GM18511 (cell line): Measurements from ENCODE around the gene GMCL1.

ENCODE experiments used
- ATAC-seq: cut with Tn5 transposase; IDR thresholded peaks from one replicate; pipeline ENCODE4 v1.9.1; 2021; ENCODE audit warnings: mild to moderate bottlenecking, moderate library complexity; ENCODE audit not compliant: unreplicated experiment

The GMCL1 gene, protein sequence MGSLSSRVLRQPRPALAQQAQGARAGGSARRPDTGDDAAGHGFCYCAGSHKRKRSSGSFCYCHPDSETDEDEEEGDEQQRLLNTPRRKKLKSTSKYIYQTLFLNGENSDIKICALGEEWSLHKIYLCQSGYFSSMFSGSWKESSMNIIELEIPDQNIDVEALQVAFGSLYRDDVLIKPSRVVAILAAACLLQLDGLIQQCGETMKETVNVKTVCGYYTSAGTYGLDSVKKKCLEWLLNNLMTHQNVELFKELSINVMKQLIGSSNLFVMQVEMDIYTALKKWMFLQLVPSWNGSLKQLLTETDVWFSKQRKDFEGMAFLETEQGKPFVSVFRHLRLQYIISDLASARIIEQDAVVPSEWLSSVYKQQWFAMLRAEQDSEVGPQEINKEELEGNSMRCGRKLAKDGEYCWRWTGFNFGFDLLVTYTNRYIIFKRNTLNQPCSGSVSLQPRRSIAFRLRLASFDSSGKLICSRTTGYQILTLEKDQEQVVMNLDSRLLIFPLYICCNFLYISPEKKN

DNA sequence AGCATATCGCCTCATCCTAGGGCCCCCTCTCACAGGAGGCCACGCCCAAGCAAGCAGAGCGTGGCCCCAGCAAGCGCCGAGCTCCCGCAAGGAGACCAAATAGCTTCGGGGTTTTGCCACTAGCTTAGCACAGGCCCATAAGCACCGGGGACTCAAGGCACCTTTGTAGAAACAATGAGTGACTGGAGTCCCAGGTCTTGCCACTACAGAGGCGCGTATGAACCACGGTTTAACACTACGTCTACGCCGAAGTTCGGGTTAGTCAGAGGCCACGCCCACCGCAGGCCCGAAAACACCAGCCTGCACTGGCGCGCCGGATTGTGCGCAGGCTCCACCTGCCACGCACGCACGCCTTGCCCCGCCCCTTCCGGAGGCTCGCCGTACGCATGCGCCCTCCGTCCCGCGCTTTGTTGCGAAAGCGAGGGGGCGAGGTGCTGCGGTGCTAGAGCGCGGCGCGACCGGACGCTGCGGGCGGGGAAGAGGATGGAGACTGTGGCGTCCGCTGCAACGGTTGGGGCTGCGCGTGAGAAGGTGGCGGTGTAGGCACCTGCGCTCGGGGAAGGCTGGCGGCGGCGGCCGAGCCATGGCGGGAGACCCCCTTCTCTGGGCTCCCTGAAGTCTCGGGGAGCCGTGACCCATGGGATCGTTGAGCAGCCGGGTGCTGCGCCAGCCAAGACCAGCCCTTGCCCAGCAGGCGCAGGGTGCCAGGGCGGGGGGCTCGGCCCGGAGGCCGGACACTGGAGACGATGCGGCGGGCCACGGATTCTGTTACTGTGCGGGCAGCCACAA, at the start of gene GMCL1:
Gene GMCL1 (plus strand): TSS at position 405 of the 789 bp plus-strand sequence. CDS start 233 bp downstream, at position 638.
- ATAC-seq, result peak; percentile 91

DNA sequence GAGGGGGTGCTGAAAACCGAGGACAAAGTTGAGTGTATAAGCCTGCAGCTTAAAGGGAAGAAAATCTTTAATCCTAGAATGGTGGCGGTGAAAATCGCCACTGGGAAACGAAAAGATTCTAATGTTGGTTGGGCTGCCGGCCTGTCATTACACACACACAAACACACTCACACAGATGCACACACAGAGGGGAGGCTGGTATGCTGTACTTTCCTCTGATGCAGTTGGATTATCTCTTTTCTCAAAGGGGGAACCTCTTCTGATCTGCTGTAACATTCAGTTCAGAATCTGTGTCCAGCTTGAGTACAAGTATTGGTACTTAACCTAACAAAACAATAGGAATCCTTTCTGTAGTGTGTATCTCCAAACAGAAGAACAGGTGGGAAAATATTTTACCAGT, 48.5 kb upstream of the GMCL1 start:
- peak; percentile 31 for ATAC-seq

DNA sequence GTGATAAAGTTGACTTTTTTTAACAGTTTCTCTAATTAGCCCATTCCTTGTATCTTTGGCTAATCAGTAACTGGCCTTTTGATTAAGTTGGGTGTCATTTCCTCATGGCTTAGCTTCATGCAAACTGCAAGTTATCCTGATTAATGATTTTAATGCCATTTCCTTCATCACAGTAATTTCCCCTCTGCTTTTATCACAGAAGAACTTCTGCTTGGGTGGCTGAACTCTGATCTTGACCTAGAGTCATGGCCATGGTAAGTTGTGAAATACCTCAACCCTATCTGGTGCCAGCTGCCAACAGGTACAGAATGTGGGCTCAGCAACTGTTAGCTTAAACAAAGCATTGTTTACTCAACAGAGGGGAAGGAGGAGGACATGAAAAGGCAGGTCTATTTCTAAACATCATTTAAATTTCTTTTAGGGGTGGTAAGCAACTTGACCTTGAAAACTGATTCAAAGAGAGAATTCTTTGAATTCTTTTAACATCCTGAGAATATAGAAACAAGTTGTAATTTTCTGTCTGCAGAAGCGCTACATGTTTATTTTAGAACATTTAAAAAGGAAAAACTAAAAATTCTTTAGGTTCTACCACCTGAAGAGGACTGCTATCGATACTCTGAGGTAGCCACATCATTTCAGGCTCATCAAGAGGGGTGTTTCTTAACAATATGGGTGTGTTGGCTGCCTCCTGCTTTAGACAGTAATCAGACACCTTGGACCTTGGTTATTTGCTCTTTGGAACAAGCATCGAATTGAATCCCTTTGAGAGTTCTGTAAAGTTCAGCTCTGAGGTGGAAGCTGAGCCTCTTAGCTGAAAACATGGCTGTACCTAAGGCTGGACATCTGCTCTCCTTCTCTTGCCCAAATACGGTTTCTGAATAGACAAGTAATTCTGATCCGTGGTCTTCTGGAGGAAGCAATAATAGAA, 47.9 kb upstream of the GMCL1 start:
- ATAC-seq, result peak; percentile 65

DNA sequence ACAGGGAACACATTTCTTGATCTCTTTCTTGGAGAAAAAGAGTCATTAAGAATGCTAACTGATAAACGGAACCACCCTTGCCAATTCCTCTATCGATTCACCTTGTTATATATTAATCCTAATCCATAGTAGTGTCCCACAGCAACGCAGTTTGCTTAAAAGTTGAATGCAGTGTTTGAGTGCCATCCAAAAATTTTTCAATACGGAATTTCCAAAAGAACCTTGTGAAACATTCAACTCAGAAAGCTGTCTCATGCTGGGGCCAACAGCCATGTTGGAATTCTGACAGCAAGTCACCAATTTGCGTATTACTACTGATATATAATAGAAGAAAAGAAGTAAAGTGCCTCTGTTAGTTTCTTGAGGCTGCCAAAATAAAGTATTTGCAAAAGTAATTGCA, 45.2 kb upstream of the GMCL1 start:
- ATAC-seq, result no peak

DNA sequence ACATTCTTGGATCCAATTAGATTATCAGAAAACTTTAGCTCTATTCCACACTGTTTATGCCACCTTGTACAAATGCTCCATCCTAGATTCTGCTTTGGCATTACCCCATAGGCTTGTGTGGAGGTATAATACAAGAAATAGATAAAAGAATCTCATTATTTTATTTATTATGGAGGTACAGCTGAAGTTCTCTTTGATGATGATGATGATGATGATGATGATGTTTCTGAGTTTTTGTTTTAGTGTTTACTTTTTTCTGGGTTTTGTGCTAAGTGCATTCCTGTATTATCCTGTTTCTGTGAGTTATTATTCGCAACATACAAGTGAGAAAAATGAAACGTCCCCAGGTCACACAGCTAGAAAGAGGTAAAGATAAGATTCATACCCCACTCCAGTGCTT, 44.1 kb upstream of the GMCL1 start:
- no peak for ATAC-seq

DNA sequence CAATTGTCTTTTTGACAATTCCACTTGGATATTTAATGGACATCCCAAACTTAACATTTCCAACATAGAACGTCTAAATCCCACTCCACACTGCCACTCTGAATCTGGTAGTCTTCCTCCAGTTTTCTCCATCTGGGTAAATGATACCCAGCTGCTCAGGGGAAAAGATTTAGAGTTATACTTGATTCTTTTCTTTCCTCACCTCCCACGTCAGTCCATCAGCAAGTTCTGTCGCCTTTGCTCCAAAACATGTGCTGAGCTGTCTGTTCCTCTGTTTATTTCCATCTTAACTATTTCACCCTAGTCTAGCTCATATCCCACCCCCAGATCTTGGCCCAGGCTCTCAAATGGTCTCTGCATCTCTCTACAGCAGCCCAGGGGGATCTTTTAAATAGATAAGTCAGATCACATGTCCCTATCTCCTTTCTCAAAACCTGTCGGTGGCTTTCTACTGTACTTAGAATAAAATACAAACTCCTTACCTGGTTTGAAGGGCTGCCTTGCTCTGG, 43.4 kb upstream of the GMCL1 start:
- ATAC-seq, result no peak

DNA sequence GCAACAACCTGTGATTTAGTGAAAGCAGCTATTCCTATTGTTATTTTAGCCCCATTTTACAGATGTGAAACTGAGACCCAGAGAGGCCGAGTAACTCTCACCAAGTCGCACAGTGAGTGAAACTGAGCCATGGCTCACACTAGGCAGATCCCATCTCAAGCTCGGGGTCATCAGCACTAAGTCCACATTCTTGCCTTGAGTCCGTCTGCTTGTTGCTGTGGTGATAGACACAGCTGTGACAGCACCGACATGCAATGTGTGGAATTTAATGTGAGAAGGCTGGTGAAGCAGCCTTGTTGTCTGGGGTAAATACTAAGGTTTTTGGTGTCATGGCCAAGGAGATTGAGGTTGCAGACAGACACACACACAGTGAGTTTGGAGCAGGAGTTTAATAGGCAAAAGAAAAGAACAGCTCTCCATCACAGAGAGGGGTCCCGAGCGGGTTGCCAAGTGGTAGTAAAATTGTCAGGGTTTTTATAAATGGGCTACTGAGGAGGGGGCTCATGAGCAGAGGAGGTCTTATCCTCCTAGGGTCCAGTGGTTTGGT, 40.2 kb upstream of the GMCL1 start:
- peak; percentile 42 for ATAC-seq

DNA sequence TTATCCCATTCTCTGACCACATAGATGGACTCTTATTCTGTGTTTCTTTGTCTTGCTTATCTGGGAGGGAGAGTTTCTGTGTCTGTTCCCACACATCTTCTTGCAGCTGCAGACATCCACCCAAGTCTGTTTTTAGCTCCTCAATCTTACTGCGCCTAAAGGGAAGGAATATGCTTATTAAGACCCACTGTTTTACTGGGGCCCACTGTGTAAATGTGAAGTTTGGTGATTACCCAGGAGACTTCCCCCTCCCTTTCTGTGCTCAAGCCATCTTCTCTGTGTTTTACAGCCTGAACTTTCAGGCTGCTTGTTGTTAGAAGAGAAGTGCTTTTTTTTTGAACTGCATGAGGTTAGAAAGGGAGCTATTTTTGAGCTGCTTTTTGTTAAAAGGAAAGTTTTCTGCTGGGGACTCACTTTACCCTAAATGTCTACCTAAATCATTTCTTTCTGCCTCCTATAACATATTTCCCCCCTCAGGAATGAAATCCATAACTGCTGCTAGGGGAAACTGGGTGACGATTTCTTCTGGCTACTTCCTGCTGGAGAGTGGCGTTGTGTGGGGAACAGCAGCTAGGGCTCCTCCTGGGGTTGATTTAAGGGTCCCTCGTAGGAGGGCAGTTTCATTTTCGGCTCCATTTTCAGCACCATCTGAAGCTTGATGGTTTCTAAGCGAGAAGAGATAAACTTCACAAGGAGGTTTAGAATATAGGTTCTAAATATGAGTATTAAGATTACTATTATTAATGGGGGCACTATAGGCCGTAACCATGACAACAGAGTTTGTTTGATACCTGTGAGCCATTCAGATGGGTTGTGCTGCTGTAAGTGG, 39.5 kb upstream of the GMCL1 start:
- peak; percentile 76 for ATAC-seq

DNA sequence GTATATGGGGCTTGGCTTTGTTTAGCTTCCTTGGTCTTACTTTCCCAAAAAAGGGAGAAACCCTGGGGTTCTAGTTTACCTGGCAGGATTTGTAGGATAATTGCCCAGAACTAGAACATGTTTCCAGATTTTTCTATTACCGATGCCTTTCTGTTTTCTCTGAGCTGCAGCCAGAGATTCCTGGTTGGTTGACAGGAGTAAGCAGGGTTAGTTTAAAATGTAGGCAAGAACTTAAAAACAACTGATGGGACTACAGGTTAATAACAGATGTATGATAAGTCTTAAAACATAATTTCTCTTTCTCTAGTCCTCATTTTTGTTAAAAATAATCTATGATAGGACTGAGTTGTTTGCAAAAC, 38.9 kb upstream of the GMCL1 start:
- ATAC-seq, result no peak

DNA sequence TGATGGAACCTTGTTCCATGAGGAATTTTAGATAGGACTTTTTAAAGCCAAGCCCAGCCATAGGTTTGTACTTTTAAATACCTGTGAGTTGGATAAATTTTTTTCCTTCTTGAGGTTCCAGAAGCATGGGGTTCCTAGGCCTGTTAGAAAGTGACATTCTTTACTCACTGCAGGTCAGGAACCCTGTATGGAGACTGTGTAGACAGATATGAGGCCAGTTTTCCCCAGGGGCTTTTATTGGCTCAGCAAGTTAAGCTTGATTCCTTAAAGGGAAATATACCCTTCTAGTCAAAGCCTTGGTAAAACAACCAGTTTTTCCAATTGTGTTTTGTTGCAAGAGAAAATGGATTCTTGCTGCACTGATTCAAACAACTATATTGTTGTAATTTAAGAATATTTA, 38.4 kb upstream of the GMCL1 start:
- ATAC-seq, result no peak

DNA sequence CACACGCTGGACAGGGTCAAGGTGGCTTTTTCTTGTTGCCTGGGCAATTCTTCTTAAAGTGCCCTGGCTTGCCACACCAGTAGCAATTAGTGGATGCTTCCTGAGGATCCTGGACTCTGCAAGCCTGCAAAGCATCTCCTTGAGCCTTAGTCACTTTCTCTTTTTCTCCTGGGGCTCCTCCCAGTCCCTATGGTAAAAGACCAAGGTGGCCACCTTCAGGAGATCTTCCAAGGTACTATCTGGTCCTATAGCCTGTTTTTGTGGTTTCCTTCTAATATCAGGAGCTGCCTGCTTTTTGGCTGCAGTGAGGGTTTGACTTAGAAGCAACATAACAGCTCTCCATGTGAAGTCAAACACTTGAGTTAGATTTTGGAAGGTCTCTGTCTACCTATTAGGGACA, 33.3 kb upstream of the GMCL1 start:
- no peak for ATAC-seq

DNA sequence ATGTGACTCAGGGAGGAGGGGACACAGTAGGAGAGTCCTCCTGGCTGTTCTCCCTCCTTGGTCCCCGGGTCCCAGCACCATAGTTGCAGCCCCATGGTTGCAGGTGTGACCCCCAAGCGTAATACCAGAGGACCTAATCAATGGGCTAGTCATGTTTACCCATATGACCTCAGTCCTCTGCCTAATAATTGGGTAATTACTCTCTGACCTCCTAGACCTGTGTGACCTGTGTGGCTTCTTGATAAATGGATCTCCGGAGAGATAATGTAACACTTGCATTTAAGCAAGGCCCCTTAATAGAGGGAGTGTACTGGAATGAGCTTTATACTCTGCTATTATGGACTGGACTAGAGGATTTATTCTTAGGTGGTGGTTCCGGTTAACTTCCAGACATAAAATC, 32.2 kb upstream of the GMCL1 start:
- ATAC-seq, result no peak

DNA sequence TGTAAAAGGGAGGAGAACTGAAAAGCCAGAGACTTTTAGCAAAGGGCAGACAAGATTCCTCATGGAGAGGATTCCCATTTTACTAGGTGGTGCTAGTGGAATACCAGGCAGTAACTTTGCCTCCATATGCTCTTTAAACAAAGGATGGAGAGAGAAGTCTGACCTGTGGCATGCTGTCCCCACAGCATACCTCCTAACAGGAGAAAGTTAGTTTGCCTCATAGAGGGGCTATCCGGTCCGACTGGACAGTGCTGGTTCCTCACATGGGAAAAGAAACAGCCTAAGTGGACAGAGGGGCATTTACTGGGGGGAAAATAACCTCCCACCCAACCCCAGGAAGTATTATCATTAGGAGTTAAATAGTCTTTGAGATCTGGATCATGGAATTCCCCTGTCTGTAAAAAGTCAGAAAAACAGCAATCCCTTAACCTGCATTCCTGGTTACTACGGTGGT, 31.6 kb upstream of the GMCL1 start:
- ATAC-seq, result no peak

DNA sequence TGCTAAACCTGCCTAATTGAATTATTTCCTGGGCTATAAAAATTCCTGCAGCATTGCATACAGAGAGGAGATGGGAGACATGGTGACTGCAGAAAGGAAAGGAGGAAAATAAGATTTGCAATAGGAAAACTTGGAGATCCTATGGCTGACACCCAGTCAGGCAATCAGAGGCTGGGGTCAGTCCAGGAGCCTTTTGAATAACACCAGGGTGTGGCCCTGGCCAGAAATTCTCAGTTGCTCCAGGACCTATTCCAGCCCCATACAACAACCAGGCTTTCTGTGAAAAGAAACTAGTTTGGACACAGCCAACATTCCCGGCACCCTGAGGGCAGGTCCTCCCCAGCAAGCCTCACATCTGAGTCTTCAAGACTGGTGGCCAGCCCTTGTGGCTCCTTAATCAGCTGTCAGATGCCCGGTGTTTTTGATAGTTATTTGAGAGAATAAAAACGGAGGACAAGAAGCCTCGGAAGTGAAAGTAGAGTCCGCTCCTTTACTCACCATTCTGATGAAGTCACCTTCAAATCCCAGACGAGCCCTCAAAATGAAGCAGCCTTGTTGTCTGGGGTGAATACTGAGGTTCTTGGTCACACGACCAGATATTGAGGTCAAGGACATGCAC, 31.1 kb upstream of the GMCL1 start:
- peak; percentile 33 for ATAC-seq

DNA sequence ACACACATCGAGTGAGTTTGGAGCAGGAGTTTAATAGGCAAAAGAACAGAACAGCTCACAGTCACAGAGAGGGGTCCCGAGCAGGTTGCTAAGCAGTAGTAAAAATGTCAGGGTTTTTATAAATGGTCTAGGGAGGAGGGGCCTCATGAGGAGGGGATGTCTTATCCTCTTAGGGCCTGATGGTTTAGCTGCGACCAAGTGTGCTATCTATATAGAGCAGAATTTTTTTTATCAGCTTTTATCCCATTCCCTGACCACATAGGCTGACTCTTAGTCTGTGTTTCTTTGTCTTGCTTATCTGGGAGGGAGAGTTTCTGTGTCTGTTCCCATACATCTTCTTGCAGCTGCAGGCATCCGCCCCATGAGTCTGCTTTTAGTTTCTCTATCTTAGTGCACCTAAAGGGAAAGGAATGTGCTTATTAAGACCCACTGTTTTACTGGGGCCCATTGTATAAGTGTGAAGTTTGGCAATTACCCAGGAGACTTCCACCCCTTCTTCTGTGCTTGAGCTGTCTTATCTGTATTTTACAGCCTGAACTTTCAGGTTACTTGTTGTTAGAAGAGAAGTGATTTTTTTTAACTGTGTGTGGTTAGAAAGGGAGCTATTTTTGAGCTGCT, 30.4 kb upstream of the GMCL1 start:
- peak; percentile 72 for ATAC-seq

DNA sequence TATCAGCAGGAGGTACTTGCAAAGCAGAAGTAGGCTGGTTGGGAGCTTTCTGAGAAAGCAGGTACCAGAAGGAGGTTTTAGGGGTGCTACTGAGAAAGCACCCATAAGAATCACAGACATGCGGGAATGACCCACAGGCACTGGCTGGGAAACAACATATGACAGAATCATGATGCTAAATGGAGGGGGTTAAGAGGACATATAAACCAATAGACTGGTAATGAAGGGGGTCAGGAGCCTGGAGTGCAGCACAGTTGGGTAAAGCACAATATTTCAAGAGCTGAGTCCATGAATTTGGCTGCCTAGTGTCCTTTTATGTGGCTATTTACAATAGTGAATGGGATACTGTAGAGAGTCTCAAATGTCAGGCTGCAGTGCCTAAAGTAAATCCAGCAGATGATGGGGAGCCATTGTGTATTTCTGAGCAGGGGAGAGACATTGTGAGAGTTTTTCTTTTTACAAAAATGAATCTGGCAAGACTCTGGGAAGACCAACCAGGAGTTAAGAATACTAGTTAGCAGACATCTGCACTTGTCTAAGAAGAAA, 27.6 kb upstream of the GMCL1 start:
- no peak for ATAC-seq

DNA sequence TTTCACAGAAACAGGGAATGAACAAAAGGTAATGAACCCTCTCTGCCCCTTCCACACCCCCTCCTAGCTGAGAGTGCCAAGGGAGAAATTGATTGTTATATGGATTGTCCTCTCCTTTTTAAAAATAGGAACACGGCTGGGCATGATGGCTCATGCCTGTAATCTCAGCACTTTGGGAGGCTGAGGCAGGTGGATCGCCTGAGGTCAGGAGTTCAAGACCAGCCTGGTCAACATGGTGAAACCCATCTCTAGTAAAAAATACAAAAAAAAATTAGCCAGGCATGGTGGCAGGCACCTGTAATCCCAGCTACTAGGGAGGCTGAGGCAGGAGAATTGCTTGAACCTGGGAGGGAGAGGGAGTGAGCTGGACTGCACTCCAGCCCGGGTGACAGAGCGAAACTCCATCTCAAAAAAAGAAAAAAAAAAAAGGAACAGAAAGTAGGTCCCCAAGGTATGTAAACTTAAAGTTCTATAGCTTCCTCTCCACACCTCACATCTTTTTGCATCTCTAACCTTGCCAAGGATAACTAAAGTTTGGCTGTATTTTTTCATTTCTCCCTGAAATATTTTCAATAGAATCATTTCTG, 26.6 kb upstream of the GMCL1 start:
- peak; percentile 51 for ATAC-seq

DNA sequence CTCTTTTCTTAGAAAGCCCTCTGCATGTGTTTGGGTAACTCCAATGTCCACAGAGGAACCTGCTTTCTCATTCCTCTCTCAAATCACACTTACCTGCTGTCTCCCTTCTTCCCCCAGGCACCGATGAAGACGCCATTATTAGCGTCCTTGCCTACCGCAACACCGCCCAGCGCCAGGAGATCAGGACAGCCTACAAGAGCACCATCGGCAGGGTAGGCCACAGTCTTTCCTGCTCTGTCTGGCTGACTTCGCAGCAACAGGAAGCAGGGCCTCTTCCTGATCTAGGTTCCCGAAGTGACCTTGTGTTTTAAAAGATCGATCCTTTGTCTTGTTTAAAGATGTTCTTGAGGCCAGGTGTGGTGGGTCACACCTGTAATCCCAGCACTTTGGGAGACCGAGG, 25.0 kb upstream of the GMCL1 start:
- no peak for ATAC-seq
